ENCODE measurements around the gene WASHC3. TPM values are rescaled to one million over a fixed set of nuclear protein-coding genes. Genes with fewer than 3 reads are reported as not detected.
"Not testable (repeated sequence)": the region's sequence is repeated elsewhere in the genome, so short reads cannot be mapped to it uniquely, and the experiment has no call there.

Gene WASHC3
- polyA plus RNA-seq, 3 donors, result 26.0 to 75.8 (median 66.2) TPM

DNA sequence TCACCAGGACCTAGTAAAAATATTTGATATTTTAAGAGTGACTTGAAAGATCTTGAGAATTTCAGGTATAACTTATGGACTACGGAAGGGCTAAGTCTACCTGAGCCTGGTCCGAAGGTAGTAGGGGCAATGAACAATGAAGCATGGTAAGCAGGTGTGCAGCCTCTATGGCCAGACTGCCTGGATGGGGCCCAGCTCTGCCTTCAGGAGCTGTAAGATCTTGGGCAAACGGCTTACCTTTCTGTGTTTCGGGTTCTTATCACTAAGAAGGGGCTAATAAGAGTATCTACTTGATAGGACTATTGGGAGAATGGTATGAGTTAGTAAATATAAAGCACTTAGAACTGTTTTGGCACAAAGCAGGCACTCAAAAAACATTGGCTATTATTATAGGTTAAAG lies 19.1 kb upstream of the WASHC3 start:
- H3K4me3 ChIP-seq (replicated peaks in 1 of 3; ENCODE audit: low read depth in 2 of 3, low read length in 3 of 3), result no peak overlapping the region
- no peaks in the 10 kb centered on the region for H3K4me1 Mint-ChIP-seq
- H3K27me3 ChIP-seq (ENCODE audit: control insufficient read depth in 2 of 2, insufficient read depth in 2 of 2, low read length in 2 of 2), result no peaks in the 10 kb centered on the region
- no peaks in the 10 kb centered on the region for H3K27me3 Mint-ChIP-seq (ENCODE audit: low read depth in 3 of 3)
- no peak overlapping the region for H3K4me3 Mint-ChIP-seq
- no peak overlapping the region for H2AFZ ChIP-seq (ENCODE audit: insufficient read depth, low read depth, low read length, poor library complexity, severe bottlenecking)
- H3K27ac Mint-ChIP-seq, result no peak overlapping the region
- 97% methylated on average over 3 of the region's 4 CpGs for WGBS (ENCODE audit: insufficient coverage)
- H3K4me2 ChIP-seq (replicated peaks; ENCODE audit: extremely low read depth, low read length, poor library complexity, severe bottlenecking), result no peak overlapping the region
- no peaks in the 10 kb centered on the region for H3K79me2 ChIP-seq (ENCODE audit: insufficient read depth, low read length)
- H3K9ac ChIP-seq (ENCODE audit: insufficient read depth, low read length, poor library complexity, severe bottlenecking), result no peak overlapping the region
- peaks cover 79 to 80% of the 10 kb centered on the region in 2 donors for H3K36me3 Mint-ChIP-seq
- H4K20me1 ChIP-seq (ENCODE audit: insufficient read depth, low read length), result no peaks in the 10 kb centered on the region
- no peak for DNase-seq
- H3K4me1 ChIP-seq (ENCODE audit: control insufficient read depth in 1 of 2, insufficient read depth in 2 of 2, low read length in 2 of 2), result no peaks in the 10 kb centered on the region
- H3K36me3 ChIP-seq (replicated peaks in 1 of 2; ENCODE audit: control insufficient read depth in 1 of 2, insufficient read depth in 2 of 2, low read length in 2 of 2), result peaks cover 59 to 97% of the 10 kb centered on the region in 2 donors
- TF ChIP-seq, protein P1, sequence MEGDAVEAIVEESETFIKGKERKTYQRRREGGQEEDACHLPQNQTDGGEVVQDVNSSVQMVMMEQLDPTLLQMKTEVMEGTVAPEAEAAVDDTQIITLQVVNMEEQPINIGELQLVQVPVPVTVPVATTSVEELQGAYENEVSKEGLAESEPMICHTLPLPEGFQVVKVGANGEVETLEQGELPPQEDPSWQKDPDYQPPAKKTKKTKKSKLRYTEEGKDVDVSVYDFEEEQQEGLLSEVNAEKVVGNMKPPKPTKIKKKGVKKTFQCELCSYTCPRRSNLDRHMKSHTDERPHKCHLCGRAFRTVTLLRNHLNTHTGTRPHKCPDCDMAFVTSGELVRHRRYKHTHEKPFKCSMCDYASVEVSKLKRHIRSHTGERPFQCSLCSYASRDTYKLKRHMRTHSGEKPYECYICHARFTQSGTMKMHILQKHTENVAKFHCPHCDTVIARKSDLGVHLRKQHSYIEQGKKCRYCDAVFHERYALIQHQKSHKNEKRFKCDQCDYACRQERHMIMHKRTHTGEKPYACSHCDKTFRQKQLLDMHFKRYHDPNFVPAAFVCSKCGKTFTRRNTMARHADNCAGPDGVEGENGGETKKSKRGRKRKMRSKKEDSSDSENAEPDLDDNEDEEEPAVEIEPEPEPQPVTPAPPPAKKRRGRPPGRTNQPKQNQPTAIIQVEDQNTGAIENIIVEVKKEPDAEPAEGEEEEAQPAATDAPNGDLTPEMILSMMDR (IDR thresholded peaks at IDR 0.05), result no peak
- intact Hi-C loops (cut with micrococcal nuclease), result no loop called here
- H3K9me3 ChIP-seq (replicated peaks in 1 of 2; ENCODE audit: control insufficient read depth in 1 of 2, insufficient read depth in 1 of 2, low read length in 2 of 2), result no peaks in the 10 kb centered on the region
- no peak overlapping the region for H3K27ac ChIP-seq (ENCODE audit: low read depth in 1 of 2, low read length in 2 of 2)
- no peaks in the 10 kb centered on the region for H3K9me3 Mint-ChIP-seq

DNA sequence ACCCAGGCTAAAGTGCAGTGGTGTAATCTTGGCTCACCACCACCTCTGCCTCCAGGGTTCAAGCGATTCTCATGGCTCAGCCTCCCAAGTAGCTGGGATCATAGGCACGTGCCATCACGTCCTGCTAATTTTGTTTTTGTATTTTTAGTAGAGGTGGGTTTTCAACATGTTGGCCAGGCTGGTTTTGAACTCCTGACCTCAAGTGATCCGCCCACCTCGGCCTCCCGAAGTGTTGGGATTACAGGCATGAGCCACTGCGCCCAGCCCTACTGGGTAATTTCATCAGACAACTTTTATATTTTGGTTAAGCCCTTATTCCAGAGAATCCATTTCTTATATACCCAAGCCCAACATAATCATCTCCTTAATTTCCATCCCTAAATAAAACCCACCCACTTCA lies 10.3 kb upstream of the WASHC3 start:
- 94% methylated on average over 3 of the region's 7 CpGs for WGBS (ENCODE audit: insufficient coverage)
- H3K36me3 Mint-ChIP-seq, result peaks cover 33 to 38% of the 10 kb centered on the region in 2 donors
- H3K4me2 ChIP-seq (replicated peaks; ENCODE audit: extremely low read depth, low read length, poor library complexity, severe bottlenecking); H3K4me1 Mint-ChIP-seq; H4K20me1 ChIP-seq (ENCODE audit: insufficient read depth, low read length); H2AFZ ChIP-seq (ENCODE audit: insufficient read depth, low read depth, low read length, poor library complexity, severe bottlenecking); intact Hi-C loops (cut with micrococcal nuclease); H3K79me2 ChIP-seq (ENCODE audit: insufficient read depth, low read length); H3K9ac ChIP-seq (ENCODE audit: insufficient read depth, low read length, poor library complexity, severe bottlenecking); H3K9me3 ChIP-seq (replicated peaks in 1 of 2; ENCODE audit: control insufficient read depth in 1 of 2, insufficient read depth in 1 of 2, low read length in 2 of 2); H3K4me1 ChIP-seq (ENCODE audit: control insufficient read depth in 1 of 2, insufficient read depth in 2 of 2, low read length in 2 of 2); H3K27ac Mint-ChIP-seq; DNase-seq; H3K9me3 Mint-ChIP-seq; H3K27me3 ChIP-seq (ENCODE audit: control insufficient read depth in 2 of 2, insufficient read depth in 2 of 2, low read length in 2 of 2); H3K4me3 Mint-ChIP-seq; H3K4me3 ChIP-seq (replicated peaks in 1 of 3; ENCODE audit: low read depth in 2 of 3, low read length in 3 of 3); H3K27ac ChIP-seq (ENCODE audit: low read depth in 1 of 2, low read length in 2 of 2); H3K27me3 Mint-ChIP-seq (ENCODE audit: low read depth in 3 of 3): not testable (repeated sequence)
- peaks cover 21 to 40% of the 10 kb centered on the region in 2 donors for H3K36me3 ChIP-seq (replicated peaks in 1 of 2; ENCODE audit: control insufficient read depth in 1 of 2, insufficient read depth in 2 of 2, low read length in 2 of 2)
